ENCODE measurements around the gene DDX39B. TPM values are rescaled to one million over a fixed set of nuclear protein-coding genes. Genes with fewer than 3 reads are reported as not detected.
A peak's percentile ranks its signal among the peaks of the same experiment; 100 is the strongest.
"Not testable (repeated sequence)": the region's sequence is repeated elsewhere in the genome, so short reads cannot be mapped to it uniquely, and the experiment has no call there.

Gene DDX39B
- total and polyA plus RNA-seq, 2 of the 4 experiments (the other 2 are of a cell fraction) = 371 to 796 TPM

DNA sequence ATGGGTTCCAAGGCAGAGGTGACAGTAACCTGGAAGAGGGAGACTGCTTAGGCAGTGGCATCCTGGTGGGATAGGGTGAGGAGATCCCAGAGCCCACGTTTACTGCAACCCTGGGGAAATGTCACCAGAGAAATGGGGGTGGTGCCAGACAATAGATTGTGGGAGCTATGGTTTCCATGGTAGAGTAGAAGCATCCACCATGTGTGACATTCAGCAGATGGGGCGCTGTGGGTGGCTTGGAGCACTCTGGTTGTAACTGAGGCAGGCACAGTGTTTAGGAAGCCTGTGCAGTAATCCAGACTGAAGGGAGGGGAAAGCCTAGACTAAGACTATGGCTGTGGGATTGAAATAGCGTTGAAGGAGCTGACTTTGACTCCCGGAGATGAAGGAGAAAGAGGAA, 45.0 kb downstream of the DDX39B start:
- Histone ChIP-seq H2BK15ac (ENCODE audit: low read depth, low read length) (peak overlapping the region; percentile 20; the same call in 1 of the 3 replicates), H2BK120ac (ENCODE audit: low read depth, low read length) (peak overlapping the region; percentile 61; the same call in 1 of the 2 replicates), H3K4ac (ENCODE audit: low read depth, low read length) (peak overlapping the region; percentile 60), H2BK20ac (ENCODE audit: low read depth, low read length) (peak overlapping the region; percentile 40; the same call in 1 of the 2 replicates), H3K23ac (ENCODE audit: low read depth, low read length) (peak overlapping the region; percentile 59), H2AK5ac (ENCODE audit: low read depth, low read length) (peak overlapping the region; percentile 48; the same call in 1 of the 2 replicates), H3K14ac (replicated peaks; ENCODE audit: low read depth, low read length) (peak overlapping the region; percentile 60), H4K20me1 (ENCODE audit: insufficient read depth, low read length) (peaks cover 11% of the 10 kb centered on the region; the same call in 1 of the 2 replicates), H3K79me1 (ENCODE audit: low read depth in 1 of 2, low read length in 2 of 2) (peaks cover 7 to 46% of the 10 kb centered on the region in 2 experiments; a peak in 3 of 4 replicates)
- H4K91ac ChIP-seq (ENCODE audit: insufficient read depth, low read depth, low read length); POLR2A ChIA-PET (ENCODE audit: unreplicated experiment); H3K9ac ChIP-seq (ENCODE audit: low read depth, low read length); H2AK9ac ChIP-seq (replicated peaks; ENCODE audit: low read depth, low read length, poor library complexity); ATAC-seq (ENCODE audit: low read depth); H3K56ac ChIP-seq (ENCODE audit: extremely low read depth, insufficient read depth, low read length); H3K27me3 ChIP-seq (ENCODE audit: control insufficient read depth, insufficient read depth, low read length); dilution Hi-C loops (cut with HindIII; ENCODE audit: low sequenced_read_pairs, unreplicated experiment); H2AFZ ChIP-seq (replicated peaks; ENCODE audit: low read length, poor library complexity); in situ Hi-C loops (cut with MboI; ENCODE audit: low sequenced_read_pairs); H3K9me3 ChIP-seq (ENCODE audit: control insufficient read depth, insufficient read depth, low read length); H3K9me1 ChIP-seq (ENCODE audit: insufficient read depth, low read length); H3K4me1 ChIP-seq (ENCODE audit: control insufficient read depth, insufficient read depth, low read length); H3K4me3 ChIP-seq (ENCODE audit: insufficient read depth, low read depth, low read length); H4K8ac ChIP-seq (ENCODE audit: low read depth in 2 of 2, low read length in 2 of 2); intact Hi-C loops (cut with micrococcal nuclease); BruUV-seq (replicated peaks); DNase-seq; H3K18ac ChIP-seq (ENCODE audit: low read depth, low read length); H2BK5ac ChIP-seq (ENCODE audit: low read depth, low read length, poor library complexity, severe bottlenecking); H3K4me2 ChIP-seq (ENCODE audit: low read depth, low read length); H3K27ac ChIP-seq (ENCODE audit: insufficient read depth, low read length); H3K36me3 ChIP-seq (ENCODE audit: control insufficient read depth, insufficient read depth, low read length); H4K5ac ChIP-seq (ENCODE audit: low read depth, low read length): not testable (repeated sequence)
- CTCF ChIA-PET = interaction anchor here (0.8 kb wide), 1 partner anchor 26 kb away, joined by 7 read pairs; no protein-coding TSS in a partner anchor
- 59% methylated on average over 2 of the region's 4 CpGs; no CpG with 5 or more reads in 1 of the 2 experiments for WGBS, 2 experiments (ENCODE audit: extremely low coverage in 2 of 2, insufficient read length in 1 of 2)
